HEK293 (cell line): ENCODE measurements around the gene SLC35E4.
"Not testable (repeated sequence)": the region's sequence is repeated elsewhere in the genome, so short reads cannot be mapped to it uniquely, and the experiment has no call there.

Experiments
- CTCF ChIP-seq: fragments of 450-650 bp; formaldehyde crosslinking; IDR thresholded peaks from 2 replicates; pipeline ENCODE4 v1.5.1; 2016; ENCODE audit warnings: missing biosample characterization, missing genetic modification characterization
- GLIS2 ChIP-seq: fragments of 450-650 bp; formaldehyde crosslinking; IDR thresholded peaks from 2 replicates; pipeline ENCODE4 v1.5.1; 2016; ENCODE audit warnings: missing biosample characterization, missing genetic modification characterization
- MEIS1 ChIP-seq: sonication (generic); formaldehyde crosslinking; IDR thresholded peaks from 2 replicates; pipeline ENCODE4 v1.8.1; 2022; ENCODE audit warnings: missing genetic modification reagents, mild to moderate bottlenecking, borderline replicate concordance
- ZBTB1 ChIP-seq: fragments of 450-650 bp; formaldehyde crosslinking; IDR thresholded peaks from 2 replicates; pipeline ENCODE4 v1.5.1; 2016; ENCODE audit warnings: missing biosample characterization, missing genetic modification characterization
- ZEB2 ChIP-seq: fragments of 450-650 bp; formaldehyde crosslinking; IDR thresholded peaks from 2 replicates; pipeline ENCODE4 v1.5.1; 2016; ENCODE audit warnings: missing biosample characterization, missing genetic modification characterization

DNA sequence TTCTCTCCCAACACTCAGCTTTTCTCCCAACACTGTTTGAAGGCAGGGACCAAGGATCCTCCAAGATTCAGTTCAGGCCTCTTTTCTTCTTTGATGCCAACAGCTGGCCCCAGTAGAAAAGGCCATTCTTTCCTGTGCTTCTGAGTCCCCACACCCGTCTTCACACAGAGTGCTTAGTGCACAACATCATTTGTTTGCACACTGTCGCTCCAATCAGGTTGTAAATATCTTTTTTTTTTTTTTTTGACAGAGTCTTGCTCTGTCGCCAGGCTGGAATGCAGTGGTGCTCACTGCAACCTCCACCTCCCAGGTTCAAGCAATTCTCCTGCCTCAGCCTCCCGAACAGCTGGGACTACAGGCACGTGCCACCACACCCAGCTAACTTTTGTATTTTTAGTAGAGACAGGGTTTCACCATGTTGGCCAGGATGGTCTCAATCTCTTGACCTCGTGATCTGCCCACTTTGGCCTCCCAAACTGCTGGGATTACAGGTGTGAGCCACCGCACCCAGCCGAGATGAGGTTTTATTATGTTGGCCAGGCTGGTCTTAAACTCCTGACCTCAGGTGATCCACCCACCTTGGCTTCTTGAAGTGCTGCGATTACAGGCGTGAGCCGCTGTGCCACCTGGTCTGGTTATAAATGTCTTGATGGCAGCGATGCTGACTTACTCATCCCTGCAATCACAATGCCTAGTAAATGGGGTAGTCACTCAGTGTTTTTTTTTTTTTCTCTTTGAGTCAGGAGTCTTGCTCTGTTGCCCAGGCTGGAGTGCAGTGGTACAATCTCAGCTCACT is 44.5 kb downstream of the SLC35E4 start:
- not testable (repeated sequence) for TF ChIP-seq CTCF (tag by site-specific recombination); MEIS1 (CRISPR knock-in tag); ZBTB1 (tag by site-specific recombination); GLIS2 (tag by site-specific recombination); ZEB2 (tag by site-specific recombination)
